HG03571 (cell line): ENCODE results near the gene SGCD.

Experiments used
- ATAC-seq: cut with Tn5 transposase; IDR thresholded peaks from one replicate; pipeline ENCODE4 v1.9.1; 2021; ENCODE audit not compliant: unreplicated experiment

SGCD gene

GRCh38 chr5:156498226-156498980 is 171.4 kb downstream of the SGCD start:
- ATAC-seq, result no peak

- ATAC-seq, result no peak
Observed at GRCh38 chr5:156500755-156501154, 173.8 kb downstream of the SGCD start.

- no peak for ATAC-seq
Observed at GRCh38 chr5:156505101-156505500, 178.1 kb downstream of the SGCD start.

- no peak for ATAC-seq
Observed at GRCh38 chr5:156513123-156513815, 186.3 kb downstream of the SGCD start.

- no peak for ATAC-seq
Observed at GRCh38 chr5:156515121-156515520, 188.2 kb downstream of the SGCD start.

DNA sequence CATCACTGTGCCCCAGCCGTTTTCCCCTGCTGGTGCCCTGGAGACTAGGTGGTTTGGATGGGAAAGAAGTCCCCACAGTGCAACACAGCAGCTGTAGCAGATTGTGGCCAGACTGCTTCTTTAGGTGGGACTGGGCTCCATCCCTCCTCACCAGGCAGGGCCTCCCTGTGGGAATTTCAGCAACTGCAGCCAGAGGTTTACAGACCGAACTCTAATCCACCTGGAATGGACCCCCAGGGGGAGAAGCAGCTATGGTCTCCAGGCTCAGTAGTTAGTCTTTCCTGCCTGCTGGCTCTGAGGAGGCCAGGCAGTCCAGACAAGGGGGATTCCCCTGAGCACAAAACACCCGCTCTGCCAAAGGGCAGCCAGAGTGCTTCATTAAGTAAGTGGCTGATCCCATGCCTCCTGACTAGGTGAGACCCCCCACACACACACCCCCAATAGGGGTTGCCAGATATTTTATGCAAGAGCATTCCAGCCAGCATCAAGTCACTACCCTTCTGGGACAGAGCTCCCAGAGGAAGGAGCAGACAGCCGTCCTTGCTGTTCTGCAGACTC is 188.9 kb downstream of the SGCD start:
- ATAC-seq, result no peak

GRCh38 chr5:156522651-156523529 is 195.9 kb downstream of the SGCD start:
- ATAC-seq, result no peak

DNA sequence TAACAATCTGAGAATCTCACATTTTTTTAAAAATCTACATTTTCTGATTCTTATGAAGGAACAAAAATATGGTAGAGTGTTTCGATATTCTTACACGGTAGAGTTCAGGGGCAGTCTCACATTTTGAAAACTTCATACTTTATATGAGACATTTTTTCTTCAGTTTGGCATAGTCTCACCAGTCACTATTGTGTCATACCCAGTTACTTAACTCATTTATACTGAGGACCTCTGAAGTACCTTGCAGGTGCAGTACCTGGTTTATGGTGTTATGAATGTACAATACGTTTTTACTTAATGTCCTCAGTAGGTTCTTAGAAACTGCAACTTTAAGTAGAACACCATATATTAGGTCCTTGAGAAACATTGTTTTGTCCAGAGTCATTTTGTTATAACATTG is 196.6 kb downstream of the SGCD start:
- no peak for ATAC-seq

GRCh38 chr5:156526081-156526925 is 199.3 kb downstream of the SGCD start:
- ATAC-seq, result no peak

DNA sequence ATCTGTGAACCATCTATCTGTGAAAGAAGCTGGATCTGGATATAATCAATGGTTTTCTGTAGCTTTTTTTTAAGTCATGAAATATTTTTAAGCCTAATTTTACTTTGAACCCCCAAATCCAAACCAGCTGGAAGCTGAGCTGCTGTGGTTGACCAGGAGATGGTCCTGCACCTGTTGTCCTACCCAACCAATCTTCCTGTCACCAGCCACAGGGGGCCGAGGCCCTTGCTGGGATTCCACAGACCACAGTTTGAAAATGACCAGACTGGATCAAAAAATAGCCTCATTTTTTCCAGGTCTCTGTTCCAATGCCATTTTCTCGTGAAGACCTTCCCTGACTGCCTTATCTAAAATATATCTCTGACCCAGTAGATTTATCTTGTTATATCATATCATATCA is 200.6 kb downstream of the SGCD start:
- ATAC-seq, result no peak

DNA sequence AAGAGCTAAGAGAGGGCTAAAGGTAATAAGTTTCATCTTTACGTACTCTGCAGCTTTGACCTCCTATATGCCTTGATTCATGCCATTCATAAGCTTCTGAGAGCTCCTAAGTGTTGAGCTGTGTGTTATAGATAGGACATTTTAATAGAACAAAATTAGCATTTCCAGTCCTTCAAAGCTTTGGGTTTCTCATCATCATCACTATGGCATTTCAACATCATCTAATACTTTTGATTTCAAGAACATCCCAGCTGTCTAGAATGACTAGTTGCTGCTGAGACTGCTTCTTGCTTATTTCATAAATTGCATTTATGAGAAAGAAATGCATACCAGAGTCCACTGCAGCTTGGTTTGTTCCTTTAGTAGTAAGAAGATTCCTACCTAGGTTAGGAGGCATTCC is 201.7 kb downstream of the SGCD start:
- no peak for ATAC-seq

GRCh38 chr5:156529892-156530291 is 202.9 kb downstream of the SGCD start:
- no peak for ATAC-seq

GRCh38 chr5:156531199-156531598 is 204.2 kb downstream of the SGCD start:
- ATAC-seq, result no peak

GRCh38 chr5:156532921-156533320 is 206.0 kb downstream of the SGCD start:
- ATAC-seq, result no peak

GRCh38 chr5:156534085-156534484 is 207.1 kb downstream of the SGCD start:
- ATAC-seq, result no peak

GRCh38 chr5:156534906-156535485 is 208.0 kb downstream of the SGCD start:
- no peak for ATAC-seq

DNA sequence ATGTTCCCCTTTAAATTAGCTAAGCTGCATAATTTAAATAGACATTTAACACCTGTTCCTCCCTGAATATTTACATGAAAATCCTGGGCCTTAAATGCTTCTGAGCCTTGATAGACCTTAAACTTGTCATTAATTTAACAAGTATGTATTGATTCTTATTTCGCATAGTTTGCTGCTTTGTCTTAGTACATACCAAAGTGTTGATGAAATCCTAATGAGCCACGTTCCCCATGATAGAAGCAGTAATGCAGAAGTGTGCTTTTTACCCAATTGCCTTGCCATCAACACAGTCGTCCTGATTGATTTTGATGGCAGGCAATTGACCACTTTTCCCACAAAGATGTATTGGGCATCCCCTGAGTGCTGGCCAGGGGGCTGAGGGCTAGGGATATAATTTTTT is 213.5 kb downstream of the SGCD start:
- ATAC-seq, result no peak

DNA sequence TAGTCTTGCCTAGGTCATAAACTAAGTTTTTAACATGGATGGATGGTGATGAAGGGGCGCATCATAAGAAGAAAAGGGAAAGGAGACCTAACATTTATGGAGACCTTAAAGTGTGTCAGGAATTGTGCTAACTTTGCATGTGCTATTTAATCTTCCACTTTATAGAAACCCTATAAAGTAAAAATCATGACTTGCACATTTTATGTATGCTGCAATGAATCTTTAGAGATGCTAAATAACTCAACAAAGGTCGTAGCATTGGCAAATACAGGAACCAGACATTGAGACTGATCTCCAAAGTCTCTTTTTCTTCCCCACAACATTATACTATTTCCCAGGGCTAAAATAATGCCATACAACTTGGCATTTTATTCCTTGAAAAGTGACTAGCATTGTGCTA is 214.6 kb downstream of the SGCD start:
- no peak for ATAC-seq

DNA sequence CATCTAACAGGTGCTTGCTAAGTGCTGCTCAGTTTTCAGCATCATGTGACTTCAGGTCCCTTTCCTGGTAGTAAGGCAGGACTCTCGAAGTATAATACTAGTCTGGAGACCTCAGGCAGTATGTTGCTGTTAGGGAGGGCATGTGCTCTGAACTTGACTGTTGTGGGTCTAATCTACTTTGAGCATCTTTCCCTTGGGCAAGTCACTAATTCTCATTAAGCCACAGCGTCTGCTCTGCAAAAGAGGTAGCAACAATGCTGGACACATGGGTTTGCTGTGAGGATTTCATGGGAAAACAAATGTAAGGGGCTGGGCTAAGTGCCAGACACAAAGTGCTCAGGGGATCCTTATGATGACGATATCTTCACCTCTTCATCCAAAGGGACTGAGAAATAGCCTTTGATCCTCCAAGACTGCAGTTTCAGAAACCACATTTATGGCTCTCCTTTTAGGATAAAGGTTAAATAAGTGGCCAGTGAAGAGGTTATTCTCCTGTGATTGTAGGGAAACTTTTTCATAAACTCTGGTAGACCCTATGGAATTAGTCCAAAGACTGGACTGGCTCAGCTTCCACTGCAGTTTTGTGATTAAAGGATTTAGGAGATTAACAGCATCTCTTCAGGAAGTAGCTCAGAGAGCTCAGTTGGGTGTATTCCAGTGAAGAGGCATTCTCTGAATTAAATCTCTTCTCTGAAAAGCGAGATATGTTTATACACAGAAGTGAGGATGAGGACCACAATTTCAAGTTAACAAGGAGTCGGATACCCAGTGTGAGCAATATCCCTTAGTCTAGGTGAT is 216.6 kb downstream of the SGCD start:
- no peak for ATAC-seq
